Upper lobe of left lung (tissue), 4 donors: Measurements from ENCODE around the gene HS3ST6.
"Not testable (repeated sequence)": the region's sequence is repeated elsewhere in the genome, so short reads cannot be mapped to it uniquely, and the experiment has no call there.

Experiments used
- EP300 ChIP-seq, 4 donors: sonication (generic); formaldehyde crosslinking; IDR thresholded peaks; one replicate each; pipeline ENCODE4 v1.5.1; 2017; ENCODE audit warnings: antibody characterized with exemption in 4 of 4, control low read depth in 2 of 4
- POLR2A ChIP-seq, 4 donors: fragments of 450-650 bp; IDR thresholded peaks; one replicate each; pipeline ENCODE4 v1.5.1; 2016 to 2017; ENCODE audit warnings: antibody characterized with exemption in 4 of 4, mild to moderate bottlenecking in 2 of 4
- POLR2AphosphoS5 ChIP-seq, 2 donors: sonication (generic); formaldehyde crosslinking; IDR thresholded peaks; one replicate each; pipeline ENCODE4 v1.5.1; 2017; ENCODE audit warnings: antibody characterized with exemption in 2 of 2
- TF ChIP-seq, protein P1 (sequence below), 6 experiments: fragments of 450-650 bp in 4 of 6; fragments of 200-600 bp in 2 of 6; sonication (generic) in 2 of 6; IDR thresholded peaks; one replicate each; pipeline ENCODE4 v1.5.1; 2016 to 2019; ENCODE audit warnings: antibody characterized with exemption in 6 of 6

DNA sequence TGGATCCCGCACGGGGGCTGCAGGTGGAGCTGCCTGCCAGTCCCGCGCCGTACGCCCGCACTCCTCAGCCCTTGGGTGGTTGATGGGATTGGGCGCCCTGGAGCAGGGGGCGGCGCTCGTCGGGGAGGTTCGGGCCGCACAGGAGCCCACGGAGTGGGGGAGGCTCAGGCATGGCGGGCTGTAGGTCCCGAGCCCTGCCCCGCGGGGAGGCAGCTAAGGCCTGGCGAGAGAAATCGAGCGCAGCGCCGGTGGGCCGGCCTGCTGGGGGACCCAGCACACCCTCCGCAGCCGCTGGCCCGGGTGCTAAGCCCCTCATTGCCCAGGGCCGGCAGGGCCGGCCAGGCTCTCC, 39.9 kb upstream of the HS3ST6 start:
- TF ChIP-seq, protein P1, sequence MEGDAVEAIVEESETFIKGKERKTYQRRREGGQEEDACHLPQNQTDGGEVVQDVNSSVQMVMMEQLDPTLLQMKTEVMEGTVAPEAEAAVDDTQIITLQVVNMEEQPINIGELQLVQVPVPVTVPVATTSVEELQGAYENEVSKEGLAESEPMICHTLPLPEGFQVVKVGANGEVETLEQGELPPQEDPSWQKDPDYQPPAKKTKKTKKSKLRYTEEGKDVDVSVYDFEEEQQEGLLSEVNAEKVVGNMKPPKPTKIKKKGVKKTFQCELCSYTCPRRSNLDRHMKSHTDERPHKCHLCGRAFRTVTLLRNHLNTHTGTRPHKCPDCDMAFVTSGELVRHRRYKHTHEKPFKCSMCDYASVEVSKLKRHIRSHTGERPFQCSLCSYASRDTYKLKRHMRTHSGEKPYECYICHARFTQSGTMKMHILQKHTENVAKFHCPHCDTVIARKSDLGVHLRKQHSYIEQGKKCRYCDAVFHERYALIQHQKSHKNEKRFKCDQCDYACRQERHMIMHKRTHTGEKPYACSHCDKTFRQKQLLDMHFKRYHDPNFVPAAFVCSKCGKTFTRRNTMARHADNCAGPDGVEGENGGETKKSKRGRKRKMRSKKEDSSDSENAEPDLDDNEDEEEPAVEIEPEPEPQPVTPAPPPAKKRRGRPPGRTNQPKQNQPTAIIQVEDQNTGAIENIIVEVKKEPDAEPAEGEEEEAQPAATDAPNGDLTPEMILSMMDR (IDR thresholded peaks at IDR 0.05): not testable (repeated sequence)
- not testable (repeated sequence) for TF ChIP-seq POLR2AphosphoS5, POLR2A, EP300 (IDR thresholded peaks at IDR 0.05)
